Germinal center (tissue), 1 donor: ENCODE data around the gene RSBN1L.
"Not testable (repeated sequence)": the region's sequence is repeated elsewhere in the genome, so short reads cannot be mapped to it uniquely, and the experiment has no call there.

Experiments
- DNase-seq: peaks from one replicate; pipeline ENCODE4 v3.0.0; 2012; ENCODE audit warnings: mixed read lengths, low spot score

RSBN1L gene

DNA sequence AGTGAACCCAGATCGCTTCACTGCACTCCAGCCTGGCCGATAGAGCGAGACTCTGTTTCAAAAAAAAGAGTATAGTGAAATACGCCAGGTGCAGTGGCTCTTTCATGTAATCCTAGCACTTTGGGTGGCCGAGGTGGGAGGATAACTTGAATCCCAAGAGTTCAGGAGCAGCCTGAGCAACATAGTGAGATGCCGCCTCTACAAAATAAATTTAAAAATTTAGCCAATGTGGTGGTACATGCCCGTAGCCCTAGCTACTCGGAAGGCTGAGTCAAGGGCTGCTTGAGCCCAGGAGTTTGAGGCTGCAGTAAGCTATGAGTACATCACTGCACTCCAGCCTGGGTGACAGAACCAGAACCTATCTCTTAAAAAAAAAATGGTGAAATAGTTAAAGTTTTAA, 74.1 kb downstream of the RSBN1L start:
- DNase-seq: no peak

DNA sequence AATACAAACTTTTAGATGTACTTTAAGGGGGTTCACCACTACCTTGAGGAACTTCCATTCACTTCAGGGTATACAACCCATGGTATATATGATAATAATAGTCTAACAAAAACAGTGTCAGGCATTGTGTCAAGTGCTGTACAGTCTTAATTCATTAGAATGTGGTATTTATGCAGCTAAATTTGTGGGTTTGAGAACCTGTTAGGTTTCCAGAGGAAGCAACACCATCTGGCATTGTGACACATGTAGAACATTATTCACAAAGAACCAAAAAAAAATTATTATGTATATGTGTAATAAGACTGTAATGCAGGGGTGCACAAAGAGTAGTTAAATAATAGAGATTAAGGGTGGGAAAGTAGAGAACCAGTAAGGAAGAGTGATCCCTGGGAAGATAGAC, 75.6 kb downstream of the RSBN1L start:
- DNase-seq: no peak

GRCh38 chr7:77778535-77778934, 82.3 kb downstream of the RSBN1L start:
- DNase-seq: no peak

DNA sequence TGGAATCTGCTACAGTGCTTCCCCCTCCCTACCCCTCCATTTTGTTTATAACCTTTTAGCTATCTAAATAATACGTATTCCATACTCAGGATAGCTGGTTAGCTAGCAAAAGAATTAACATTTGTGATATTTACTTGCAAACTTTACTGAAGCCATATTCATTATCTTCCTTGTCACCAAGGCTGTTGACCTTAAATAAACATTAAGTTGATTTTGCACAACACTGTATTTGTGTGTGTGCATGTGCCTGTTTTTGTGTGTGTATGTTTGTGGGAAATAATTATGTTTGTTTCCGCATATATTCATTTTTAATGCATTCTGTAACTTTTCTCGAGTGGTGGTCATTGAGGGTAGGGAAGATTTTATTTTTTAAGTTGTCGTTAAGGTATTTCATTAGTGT, 86.1 kb downstream of the RSBN1L start:
- no peak for DNase-seq

DNA sequence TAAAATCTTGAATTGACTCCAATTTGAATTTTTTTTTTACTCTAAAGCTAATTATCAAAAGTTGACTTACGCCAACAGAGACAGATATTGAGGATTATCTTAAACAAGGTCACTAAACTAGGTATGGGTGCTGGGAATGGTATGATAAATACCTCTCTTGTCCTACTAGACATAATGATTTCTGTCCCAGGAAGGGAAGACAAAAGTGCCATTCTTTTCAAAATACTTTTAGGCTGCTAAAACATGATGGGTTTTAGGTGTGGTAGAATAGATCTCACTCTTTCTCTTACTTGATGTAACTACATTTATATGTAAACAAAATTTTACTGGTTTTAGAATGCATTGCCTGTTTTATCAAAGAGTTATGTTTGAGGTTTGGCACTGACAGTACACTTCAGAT, 86.9 kb downstream of the RSBN1L start:
- no peak for DNase-seq

DNA sequence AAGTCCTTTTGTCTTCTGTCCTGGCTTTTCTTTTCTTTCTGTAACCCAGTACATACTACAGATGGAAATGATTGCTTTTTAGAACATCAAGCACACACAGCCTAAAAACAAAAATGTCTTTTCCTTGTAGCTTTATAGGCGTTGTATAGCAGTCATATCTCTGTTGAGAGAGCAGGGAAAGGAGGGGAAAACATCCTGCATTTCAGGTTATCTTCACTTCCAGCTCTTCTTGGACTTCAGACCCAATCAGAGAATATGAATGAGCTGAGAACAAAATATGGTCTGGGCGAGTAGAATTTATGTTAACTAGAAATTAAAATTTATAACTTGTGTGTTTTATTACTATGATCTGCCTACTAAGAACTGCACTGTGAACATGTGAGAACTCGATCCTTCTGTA, 87.3 kb downstream of the RSBN1L start:
- DNase-seq: no peak

DNA sequence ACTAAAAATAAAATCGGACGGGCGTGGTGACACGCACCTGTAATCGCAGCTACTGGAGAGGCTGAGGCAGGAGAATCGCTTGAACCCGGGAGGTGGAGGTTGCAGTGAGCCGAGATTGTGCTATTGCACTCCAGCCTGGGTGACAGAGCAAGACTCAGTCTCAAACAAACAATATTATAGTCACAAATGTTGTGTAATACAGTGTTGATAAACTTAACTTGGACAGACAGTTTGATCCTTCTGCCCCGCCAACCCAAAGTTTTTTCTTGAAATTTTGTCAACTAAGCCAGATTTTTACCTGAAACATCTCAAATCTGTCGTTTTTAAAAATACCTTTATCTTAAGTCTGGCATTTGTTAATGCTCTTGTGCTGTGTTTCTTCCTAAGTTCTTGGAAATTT, 88.2 kb downstream of the RSBN1L start:
- not testable (repeated sequence) for DNase-seq

GRCh38 chr7:77786018-77786417, 89.8 kb downstream of the RSBN1L start:
- no peak for DNase-seq

GRCh38 chr7:77786741-77787140, 90.5 kb downstream of the RSBN1L start:
- no peak for DNase-seq

DNA sequence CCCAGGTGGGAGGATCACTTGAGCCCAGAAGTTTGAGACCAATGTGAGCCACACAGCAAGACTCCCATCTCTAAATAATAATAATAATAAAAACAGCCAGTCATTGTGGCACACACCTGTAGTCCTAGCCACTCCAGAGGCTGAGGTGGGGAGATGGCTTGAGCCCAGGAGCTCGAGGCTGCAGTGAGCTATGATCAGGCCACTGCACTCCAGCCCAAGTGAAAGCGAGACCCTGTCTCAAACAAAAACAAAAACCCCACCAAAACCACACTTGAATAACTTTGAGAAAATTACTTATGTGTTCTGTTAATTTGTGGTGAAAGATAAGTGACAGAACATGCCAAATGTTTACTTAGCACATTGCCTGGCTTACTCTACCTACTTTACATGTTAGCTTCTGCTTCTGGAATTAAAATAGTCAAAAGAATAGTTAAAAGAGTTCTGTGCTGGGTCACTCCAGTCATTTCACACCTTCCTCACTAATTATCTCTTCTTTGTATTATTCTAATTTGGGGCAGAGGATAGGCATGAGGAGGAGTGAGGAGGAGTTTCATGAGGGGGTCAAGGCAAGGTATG, 92.2 kb downstream of the RSBN1L start:
- DNase-seq: no peak

DNA sequence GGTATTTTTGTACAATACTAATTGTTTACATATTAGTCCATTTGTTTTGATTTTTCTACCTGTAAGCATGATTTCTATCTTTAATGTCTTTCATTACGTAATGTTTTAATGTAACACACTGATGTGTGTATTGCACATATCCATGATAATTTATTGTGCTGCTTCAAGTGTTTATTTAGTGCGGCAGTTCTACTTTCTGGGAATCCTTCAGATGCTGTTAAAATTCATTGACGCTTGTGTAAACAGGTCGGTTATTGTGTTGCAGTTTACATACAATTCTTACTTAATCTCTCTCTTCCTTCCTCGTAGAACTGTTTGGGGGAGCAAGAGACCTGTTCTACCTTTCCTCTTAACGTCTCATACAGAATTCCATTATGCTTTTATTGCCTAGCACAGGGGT, 95.1 kb downstream of the RSBN1L start:
- no peak for DNase-seq

DNA sequence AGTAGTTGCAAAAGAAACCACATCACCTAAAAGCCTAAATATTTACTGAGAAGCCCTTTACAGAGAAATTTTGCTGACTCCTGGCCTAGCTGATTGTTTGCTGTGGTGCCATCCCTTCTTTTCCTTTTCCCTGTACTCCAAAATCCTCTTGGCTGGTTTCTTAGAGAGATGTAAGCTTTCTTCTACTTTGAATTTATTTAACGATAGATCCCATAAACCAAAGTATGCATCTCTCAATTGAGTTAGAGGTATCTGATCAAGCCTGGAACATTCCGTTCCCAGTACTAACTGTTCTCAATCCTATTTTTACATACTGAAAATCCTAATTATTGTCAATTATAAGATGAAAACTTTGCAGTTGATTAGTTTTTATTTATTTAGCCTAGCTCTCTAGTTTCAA, 95.7 kb downstream of the RSBN1L start:
- DNase-seq: no peak

GRCh38 chr7:77794000-77794399, 97.7 kb downstream of the RSBN1L start:
- no peak for DNase-seq

- DNase-seq: no peak
Measured at GRCh38 chr7:77796109-77796508, 99.8 kb downstream of the RSBN1L start.

- DNase-seq: no peak
Measured at GRCh38 chr7:77796960-77797359, 100.7 kb downstream of the RSBN1L start.

DNA sequence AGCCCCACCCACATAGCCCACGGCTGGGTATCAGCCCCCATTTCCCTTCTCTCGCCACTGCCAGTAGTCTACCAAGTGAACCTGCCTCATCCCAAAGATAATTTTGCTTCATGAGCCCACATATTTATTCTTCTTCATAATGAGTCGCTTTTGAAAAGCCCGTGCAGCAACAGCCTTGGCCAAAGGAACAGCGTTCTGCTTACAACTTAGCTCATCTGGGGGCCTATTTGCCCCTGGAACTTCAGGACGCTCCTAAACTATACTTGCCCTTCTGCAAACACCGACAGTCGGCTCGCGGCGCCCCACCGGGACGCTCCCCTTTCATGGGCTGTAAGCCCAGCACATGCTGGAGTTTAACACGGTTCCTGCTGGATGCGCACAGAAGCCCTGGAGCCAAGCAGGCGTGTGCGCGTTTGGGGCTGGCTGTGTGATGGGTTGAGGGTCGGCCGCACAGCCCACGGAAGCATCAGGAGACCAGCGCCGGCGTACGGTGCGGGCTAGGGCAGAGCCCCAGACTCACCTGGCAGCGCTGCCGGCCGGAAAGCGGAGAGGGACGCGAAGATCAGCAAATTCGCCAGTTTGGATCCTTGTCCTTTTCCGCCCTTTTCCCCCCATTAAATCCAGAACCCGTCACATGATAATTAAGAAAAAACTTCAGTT, 101.6 kb downstream of the RSBN1L start:
- no peak for DNase-seq

DNA sequence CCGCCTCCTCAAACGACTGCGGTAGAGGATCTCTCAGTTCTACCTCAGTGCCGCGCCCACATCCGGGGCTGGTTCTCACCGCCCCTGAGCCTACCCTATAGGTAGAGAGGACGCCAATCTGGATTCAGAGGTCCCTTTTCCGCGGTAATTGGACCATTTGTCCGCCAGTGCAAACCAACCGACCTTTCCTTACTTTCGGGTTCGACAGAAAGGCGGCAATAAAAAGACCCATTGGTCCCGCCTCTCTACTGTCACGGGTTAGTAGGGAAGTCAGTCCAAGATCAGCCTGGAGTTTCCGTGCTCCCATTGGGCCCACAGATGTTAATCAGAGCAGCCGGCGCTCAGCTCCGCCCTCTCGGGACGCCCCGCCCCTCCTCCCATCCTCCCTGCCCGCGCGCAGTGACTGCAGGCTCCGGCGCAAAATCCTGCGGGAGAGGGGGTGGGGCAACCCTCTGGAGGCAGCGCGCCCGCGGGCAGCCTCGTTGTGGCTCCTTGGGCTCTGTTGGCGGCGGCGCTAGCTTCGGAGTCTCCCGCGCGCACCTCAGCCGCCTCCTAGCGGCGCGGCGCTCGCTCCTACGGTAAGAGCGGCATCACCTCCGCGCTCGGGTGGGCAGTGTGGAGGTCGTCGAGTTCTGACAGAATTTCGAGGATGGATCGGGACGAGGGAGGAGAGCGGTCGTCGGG, 102.3 kb downstream of the RSBN1L start, which contains the start of the genes PHTF2 and TMEM60:
TSS of gene PHTF2 (plus strand) at position 380 of the 684 bp plus-strand sequence.
TSS of gene TMEM60 (minus strand) at position 41 of the 684 bp plus-strand sequence. CDS start 4,061 bp downstream, outside the sequence.
- DNase-seq: peak; percentile 95

- DNase-seq: peak; percentile 38
Measured at GRCh38 chr7:77799078-77799964, 103.1 kb downstream of the RSBN1L start.

- DNase-seq: no peak
Measured at GRCh38 chr7:77800158-77800557, 103.9 kb downstream of the RSBN1L start.

DNA sequence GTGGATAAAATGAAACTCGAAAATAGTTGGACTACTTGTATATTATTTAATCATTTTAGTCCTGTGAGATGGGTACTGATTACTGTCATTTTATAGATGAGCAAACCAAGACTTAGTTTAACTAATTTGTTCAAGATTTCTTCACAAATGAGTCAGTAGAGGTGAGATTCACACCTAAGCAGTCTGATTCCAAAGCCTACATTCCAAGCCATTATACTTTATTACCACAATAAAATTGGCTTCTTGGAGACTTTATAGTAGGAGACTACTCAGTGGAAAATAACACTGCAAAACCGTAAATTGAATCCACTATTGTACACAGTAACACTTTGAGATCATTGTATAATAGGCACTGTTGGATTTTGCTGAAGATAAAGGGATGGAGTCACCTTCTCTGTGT, 104.5 kb downstream of the RSBN1L start:
- DNase-seq: no peak

- DNase-seq: no peak
Measured at GRCh38 chr7:77802557-77803405, 106.5 kb downstream of the RSBN1L start.
